Adrenal gland (tissue), 19 donors: ENCODE data around the gene YKT6. TPM values are rescaled to one million over a fixed set of nuclear protein-coding genes. Genes with fewer than 3 reads are reported as not detected.

ENCODE experiments used
- DNase-seq, 7 donors: peaks; one replicate each; pipeline ENCODE4 v3.0.0-alpha.2; 2019 to 2020
- H3K27ac ChIP-seq, 5 donors: fragments of 200-600 bp; sonication (generic) in 4 of 5; 1 replicate in 3 of 5; 2 replicates in 2 of 5; pipeline versions ENCODE4 v1.5.1 to v1.8.0; 2016 to 2020; ENCODE audit warnings: mild to moderate bottlenecking in 1 of 5
- H3K27me3 ChIP-seq: fragments of 200-600 bp; 2 replicates; pipeline ENCODE4 v1.8.0; 2021
- H3K36me3 ChIP-seq, 2 donors: fragments of 200-600 bp; replicated peaks in 1 of 2; 1 replicate in 1 of 2; 2 replicates in 1 of 2; pipeline versions ENCODE4 v1.5.1 to v1.8.0; 2018 to 2022
- H3K4me1 ChIP-seq, 2 donors: fragments of 200-600 bp; replicated peaks in 1 of 2; 1 replicate in 1 of 2; 2 replicates in 1 of 2; pipeline versions ENCODE4 v1.5.1 to v1.8.0; 2018 to 2021
- H3K4me3 ChIP-seq, 4 donors: fragments of 200-600 bp; sonication (generic) in 3 of 4; one replicate each; pipeline ENCODE4 v1.5.1; 2016 to 2018
- H3K9me3 ChIP-seq, 3 donors: fragments of 200-600 bp; sonication (generic) in 1 of 3; replicated peaks in 1 of 3; 1 replicate in 2 of 3; 2 replicates in 1 of 3; pipeline versions ENCODE4 v1.5.1 to v1.8.0; 2016 to 2021
- CTCF ChIP-seq, 6 experiments: fragments of 450-650 bp in 4 of 6; fragments of 200-600 bp in 2 of 6; sonication (generic) in 1 of 6; IDR thresholded peaks; 1 replicate in 5 of 6; 2 replicates in 1 of 6; pipeline versions ENCODE4 v1.5.1 to v1.8.0; 2016 to 2021; ENCODE audit warnings: antibody characterized with exemption in 6 of 6, mild to moderate bottlenecking in 2 of 6, moderate library complexity in 1 of 6
- POLR2A ChIP-seq, 2 donors: fragments of 450-650 bp; IDR thresholded peaks; one replicate each; pipeline ENCODE4 v1.6.1; 2017; ENCODE audit warnings: antibody characterized with exemption in 2 of 2, mild to moderate bottlenecking in 2 of 2, moderate library complexity in 1 of 2
- WGBS, 4 donors: extraction: QIAGEN DNeasy Blood & Tissue Kit in 2 of 4; methylation state at CpG; one replicate each; pipeline versions ENCODE4 v1.1.5 to v1.1.7; 2013 to 2017; 5-methylcytosine and 5-hydroxymethylcytosine counted together
- intact Hi-C, 2 donors: fragments of 100-400 bp; cut with DNase I; formaldehyde crosslinking; loops; one replicate each; pipeline versions ENCODE4 v1.14.1 to v1.15.0; 2022 to 2023
- long read RNA-seq, 10 donors: library from polyadenylated mRNA in 3 of 10; unstranded in 2 of 10; stranded (forward) in 1 of 10; transcript quantifications; one replicate each; pipeline ENCODE4 v2.0.0 and lab custom pipeline, GENCODE V29; 2021 to 2026
- polyA plus RNA-seq, 3 donors: library from polyadenylated mRNA; stranded (reverse); fragments of 200-250 nt in 2 of 3; fragments of 350-450 nt in 1 of 3; fragmentation: Illumina TruSeq in 1 of 3; extraction: RNeasy Lipid Tissue Mini Kit (QIAGEN cat#74804) in 1 of 3; gene quantifications; one replicate each; pipeline ENCODE4 v1.2.3, GENCODE V29; 2013 to 2014
- total RNA-seq, 9 donors: library from RNA; depleted of rRNA in 4 of 9; stranded (reverse); fragments of >200 nt in 4 of 9; fragments of 120-200 nt in 1 of 9; fragmentation: NEBNext Ultra II Directional in 1 of 9; extraction: Animal tissue kit (Norgen Biotek cat#: 25700) in 1 of 9; gene quantifications; one replicate each; pipeline versions ENCODE4 v1.1.0 to v1.2.4, GENCODE V29; 2013 to 2023
- donor health status: healthy with polysubstance abuse.
- donor health status: Bipolar disorder and iron deficiency.
- donor health status: DM: yes; HTN: yes; CAD: no.
- donor health status: DM: no; HTN: no; CAD: no.
- donor health status: DM: no; HTN: no; CAD: no.
- donor health status: DM: yes; HTN: yes; CAD: no.

Gene YKT6
- 10 to 100 TPM; 47.6 to 94.7 (median 54.0) TPM for total RNA-seq
- 10 to 100 TPM; 32.8 to 93.6 (median 35.7) TPM for polyA plus RNA-seq
- long read RNA-seq, donor 1, transcript YKT6-201 (7 exons, 2,696 nt): major isoform, 14 of 59 reads
- long read RNA-seq, donor 1, partial matches to known transcripts: 41 of 59 reads
- long read RNA-seq, donor 1, other reads (novel, unspliced or antisense): 0 of 59 reads
- long read RNA-seq, donor 2, transcript YKT6-201 (7 exons, 2,696 nt): major isoform, 8 of 44 reads
- long read RNA-seq, donor 2, partial matches to known transcripts: 33 of 44 reads
- long read RNA-seq, donor 2, other reads (novel, unspliced or antisense): 0 of 44 reads
- long read RNA-seq, donor 3, transcript YKT6-201 (7 exons, 2,696 nt): major isoform, 8 of 44 reads
- long read RNA-seq, donor 3, partial matches to known transcripts: 29 of 44 reads
- long read RNA-seq, donor 3, other reads (novel, unspliced or antisense): 0 of 44 reads
- long read RNA-seq, donor 4, transcript YKT6-201 (7 exons, 2,696 nt): major isoform, 9 of 15 reads
- long read RNA-seq, donor 4, partial matches to known transcripts: 0 of 15 reads
- long read RNA-seq, donor 4, other reads (novel, unspliced or antisense): 5 of 15 reads
- long read RNA-seq, donor 5, transcript YKT6-204 (8 exons, 1,085 nt): minor isoform, 5 of 77 reads
- long read RNA-seq, donor 5, transcript YKT6-201 (7 exons, 2,696 nt): major isoform, 59 of 77 reads
- long read RNA-seq, donor 5, partial matches to known transcripts: 11 of 77 reads
- long read RNA-seq, donor 5, other reads (novel, unspliced or antisense): 1 of 77 reads
- long read RNA-seq, donor 6, partial matches to known transcripts: 0 of 7 reads
- long read RNA-seq, donor 6, other reads (novel, unspliced or antisense): 5 of 7 reads
- long read RNA-seq, donor 7, transcript YKT6-201 (7 exons, 2,696 nt): major isoform, 6 of 8 reads
- long read RNA-seq, donor 7, partial matches to known transcripts: 0 of 8 reads
- long read RNA-seq, donor 7, other reads (novel, unspliced or antisense): 0 of 8 reads
- long read RNA-seq, donor 8, transcript YKT6-201 (7 exons, 2,696 nt): major isoform, 9 of 15 reads
- long read RNA-seq, donor 8, partial matches to known transcripts: 0 of 15 reads
- long read RNA-seq, donor 8, other reads (novel, unspliced or antisense): 0 of 15 reads
- long read RNA-seq, donor 9, partial matches to known transcripts: 0 of 3 reads
- long read RNA-seq, donor 9, other reads (novel, unspliced or antisense): 0 of 3 reads
- long read RNA-seq, donor 10, transcript YKT6-201 (7 exons, 2,696 nt): major isoform, 6 of 13 reads
- long read RNA-seq, donor 10, partial matches to known transcripts: 5 of 13 reads
- long read RNA-seq, donor 10, other reads (novel, unspliced or antisense): 0 of 13 reads

GRCh38 chr7:44200699-44201461, at the start of gene YKT6:
YKT6 (plus strand) TSS chr7:44200978; CDS start chr7:44201136, 158 bp downstream.
- peak within 1 kb of the TSS in 3 of 5 donors; percentile 41 to 86 (median 78) for H3K27ac ChIP-seq
- intact Hi-C loops: no loop called here
- TF ChIP-seq CTCF (IDR thresholded peaks at IDR 0.05) (peak in 5 of 6 experiments; percentile 51 to 79 (median 66)), POLR2A (IDR thresholded peaks at IDR 0.05) (peak; percentile 70 to 79)
- DNase-seq: peak; percentile 90 to 97 (median 95)
- H3K27me3 ChIP-seq: no peaks in the 10 kb centered on the region
- peaks cover 0 to 17% of the 10 kb centered on the region in 2 donors for H3K36me3 ChIP-seq
- WGBS, 4 donors: 0 to 2% (median 1%) methylated on average over 28 to 58 of the region's 58 CpGs
- peaks cover 6 to 14% of the 10 kb centered on the region in 2 donors for H3K4me1 ChIP-seq
- no peaks in the 10 kb centered on the region for H3K9me3 ChIP-seq
- H3K4me3 ChIP-seq: peak within 1 kb of the TSS in 3 of 4 donors; percentile 71 to 97 (median 83)

DNA sequence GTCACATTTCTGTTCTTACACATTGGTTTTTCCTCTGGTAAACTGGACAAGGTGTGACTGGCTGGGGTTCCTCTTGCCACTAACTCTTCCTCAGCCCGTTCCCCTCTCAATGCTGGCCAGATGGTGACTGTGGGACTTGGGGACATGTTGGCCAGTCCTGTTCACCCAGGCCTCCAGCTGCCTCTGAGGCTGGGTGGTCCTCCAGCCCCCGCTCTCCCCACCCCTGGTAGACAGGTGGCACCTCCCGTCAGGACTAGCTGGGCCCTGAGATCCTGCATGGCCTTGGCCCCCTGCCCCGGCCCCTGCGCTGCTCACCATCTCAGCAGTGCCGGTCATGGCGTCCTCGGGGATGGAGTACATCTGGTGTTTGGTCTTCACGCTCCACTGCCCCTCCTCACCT, 48.8 kb upstream of the YKT6 start:
- H3K27me3 ChIP-seq: no peaks in the 10 kb centered on the region
- H3K4me1 ChIP-seq: no peaks in the 10 kb centered on the region
- no peak for TF ChIP-seq CTCF (IDR thresholded peaks at IDR 0.05)
- no peak for TF ChIP-seq POLR2A (IDR thresholded peaks at IDR 0.05)
- H3K27ac ChIP-seq: no peak overlapping the region
- peak in 1 of 7 donors; percentile 12 for DNase-seq
- WGBS, 4 donors: 92 to 97% (median 93%) methylated on average over 7 to 9 of the region's 9 CpGs
- intact Hi-C loops: no loop called here
- no peaks in the 10 kb centered on the region for H3K36me3 ChIP-seq
- no peak overlapping the region for H3K4me3 ChIP-seq
- H3K9me3 ChIP-seq: no peaks in the 10 kb centered on the region

- H3K36me3 ChIP-seq: no peaks in the 10 kb centered on the region
- 83 to 90% (median 86%) methylated on average over 9 to 22 of the region's 22 CpGs for WGBS, 4 donors
- no peak for TF ChIP-seq POLR2A (IDR thresholded peaks at IDR 0.05)
- TF ChIP-seq CTCF (IDR thresholded peaks at IDR 0.05): no peak
These were observed 47.5 kb upstream of the YKT6 start for GRCh38 chr7:44152971-44153947.

More at GRCh38 chr7:44152971-44153947, 47.5 kb upstream of the YKT6 start:
- Histone ChIP-seq H3K4me3 (no peak overlapping the region), H3K4me1 (no peaks in the 10 kb centered on the region), H3K27ac (no peak overlapping the region), H3K27me3 (no peaks in the 10 kb centered on the region), H3K9me3 (no peaks in the 10 kb centered on the region)
- peak in 1 of 7 donors; percentile 12 for DNase-seq
- intact Hi-C loops: no loop called here
